ENCODE data around the gene C12orf42.
"Not testable (repeated sequence)": the region's sequence is repeated elsewhere in the genome, so short reads cannot be mapped to it uniquely, and the experiment has no call there.

The C12orf42 gene

GRCh38 chr12:103442182-103442555, 53.6 kb downstream of the C12orf42 start:
- H4K20me1 ChIP-seq (ENCODE audit: insufficient read depth, low read length): no peaks in the 10 kb centered on the region
- TF ChIP-seq CTCF (IDR thresholded peaks at IDR 0.05; ENCODE audit: borderline replicate concordance, extremely low read depth, low read length, poor library complexity, severe bottlenecking) (no peak), EZH2 (IDR thresholded peaks at IDR 0.05; ENCODE audit: borderline replicate concordance, low read depth, low read length, severe bottlenecking) (no peak)
- no peak overlapping the region; the same call in 1 of the 2 replicates for H3K9ac ChIP-seq (ENCODE audit: low read depth, low read length)
- no peaks in the 10 kb centered on the region for H3K36me3 ChIP-seq (ENCODE audit: insufficient read depth, low read length)
- H3K4me2 ChIP-seq (ENCODE audit: insufficient read depth, low read length): no peak overlapping the region
- no peaks in the 10 kb centered on the region for H3K9me3 ChIP-seq (ENCODE audit: insufficient read depth, low read length, severe bottlenecking)
- peak overlapping the region; percentile 61; the same call in 1 of the 2 replicates for H2AFZ ChIP-seq (ENCODE audit: low read depth, low read length)
- peaks cover 22% of the 10 kb centered on the region for H3K4me1 ChIP-seq (ENCODE audit: insufficient read depth, low read length)
- no peak overlapping the region for H3K4me3 ChIP-seq (ENCODE audit: low read depth in 1 of 2, low read length in 2 of 2)
- no peaks in the 10 kb centered on the region for H3K27me3 ChIP-seq (ENCODE audit: insufficient read depth, low read length, poor library complexity)
- no peaks in the 10 kb centered on the region for H3K79me2 ChIP-seq (ENCODE audit: insufficient read depth, low read length)
- ATAC-seq (ENCODE audit: insufficient read depth, low read depth) (no peak), DNase-seq (no peak)
- peak overlapping the region; percentile 93 for H3K27ac ChIP-seq (ENCODE audit: low read length)

GRCh38 chr12:103441437-103442181, 54.2 kb downstream of the C12orf42 start:
- H3K36me3 ChIP-seq (ENCODE audit: insufficient read depth, low read length): no peaks in the 10 kb centered on the region
- H4K20me1 ChIP-seq (ENCODE audit: insufficient read depth, low read length): no peaks in the 10 kb centered on the region
- peak overlapping the region; percentile 62 for H3K4me2 ChIP-seq (ENCODE audit: insufficient read depth, low read length)
- no peaks in the 10 kb centered on the region for H3K79me2 ChIP-seq (ENCODE audit: insufficient read depth, low read length)
- ATAC-seq (ENCODE audit: insufficient read depth, low read depth): peak; percentile 71
- peak overlapping the region; percentile 52 for H3K9ac ChIP-seq (ENCODE audit: low read depth, low read length)
- H3K4me1 ChIP-seq (ENCODE audit: insufficient read depth, low read length): peaks cover 22% of the 10 kb centered on the region
- H2AFZ ChIP-seq (ENCODE audit: low read depth, low read length): peak overlapping the region; percentile 67
- peak overlapping the region in 1 of 2 experiments; percentile 51; a peak in 2 of 4 replicates for H3K4me3 ChIP-seq (ENCODE audit: low read depth in 1 of 2, low read length in 2 of 2)
- H3K27me3 ChIP-seq (ENCODE audit: insufficient read depth, low read length, poor library complexity): no peaks in the 10 kb centered on the region
- H3K9me3 ChIP-seq (ENCODE audit: insufficient read depth, low read length, severe bottlenecking): no peaks in the 10 kb centered on the region
- peak; percentile 7 for DNase-seq
- peak overlapping the region; percentile 93 for H3K27ac ChIP-seq (ENCODE audit: low read length)
- TF ChIP-seq EZH2 (IDR thresholded peaks at IDR 0.05; ENCODE audit: borderline replicate concordance, low read depth, low read length, severe bottlenecking) (no peak), CTCF (IDR thresholded peaks at IDR 0.05; ENCODE audit: borderline replicate concordance, extremely low read depth, low read length, poor library complexity, severe bottlenecking) (no peak)

GRCh38 chr12:103434165-103435105, 61.3 kb downstream of the C12orf42 start:
- peak overlapping the region; percentile 68 for H3K27ac ChIP-seq (ENCODE audit: low read length)
- H3K9ac ChIP-seq (ENCODE audit: low read depth, low read length): peak overlapping the region; percentile 49
- H3K79me2 ChIP-seq (ENCODE audit: insufficient read depth, low read length); H3K36me3 ChIP-seq (ENCODE audit: insufficient read depth, low read length); H3K27me3 ChIP-seq (ENCODE audit: insufficient read depth, low read length, poor library complexity); H4K20me1 ChIP-seq (ENCODE audit: insufficient read depth, low read length); H3K9me3 ChIP-seq (ENCODE audit: insufficient read depth, low read length, severe bottlenecking): not testable (repeated sequence)
- ATAC-seq (ENCODE audit: insufficient read depth, low read depth): peak; percentile 79
- DNase-seq: peak; percentile 64
- peak overlapping the region in 1 of 2 experiments; percentile 49; a peak in 2 of 4 replicates for H3K4me3 ChIP-seq (ENCODE audit: low read depth in 1 of 2, low read length in 2 of 2)
- H3K4me1 ChIP-seq (ENCODE audit: insufficient read depth, low read length): peaks cover 25% of the 10 kb centered on the region
- peak overlapping the region; percentile 60 for H2AFZ ChIP-seq (ENCODE audit: low read depth, low read length)
- peak overlapping the region; percentile 51 for H3K4me2 ChIP-seq (ENCODE audit: insufficient read depth, low read length)

GRCh38 chr12:103431950-103432349, 63.8 kb downstream of the C12orf42 start:
- Histone ChIP-seq H4K20me1 (ENCODE audit: insufficient read depth, low read length) (no peaks in the 10 kb centered on the region), H3K27ac (ENCODE audit: low read length) (no peak overlapping the region), H2AFZ (ENCODE audit: low read depth, low read length) (no peak overlapping the region), H3K27me3 (ENCODE audit: insufficient read depth, low read length, poor library complexity) (no peaks in the 10 kb centered on the region), H3K79me2 (ENCODE audit: insufficient read depth, low read length) (no peaks in the 10 kb centered on the region), H3K9ac (ENCODE audit: low read depth, low read length) (no peak overlapping the region), H3K9me3 (ENCODE audit: insufficient read depth, low read length, severe bottlenecking) (no peaks in the 10 kb centered on the region), H3K4me3 (ENCODE audit: low read depth in 1 of 2, low read length in 2 of 2) (no peak overlapping the region), H3K4me1 (ENCODE audit: insufficient read depth, low read length) (peaks cover 25% of the 10 kb centered on the region), H3K4me2 (ENCODE audit: insufficient read depth, low read length) (no peak overlapping the region), H3K36me3 (ENCODE audit: insufficient read depth, low read length) (no peaks in the 10 kb centered on the region)
- no peak for DNase-seq
- TF ChIP-seq CTCF (IDR thresholded peaks at IDR 0.05; ENCODE audit: borderline replicate concordance, extremely low read depth, low read length, poor library complexity, severe bottlenecking) (no peak), EZH2 (IDR thresholded peaks at IDR 0.05; ENCODE audit: borderline replicate concordance, low read depth, low read length, severe bottlenecking) (no peak)
- no peak for ATAC-seq (ENCODE audit: insufficient read depth, low read depth)
